ENCODE measurements around the gene PPM1L.

DNA sequence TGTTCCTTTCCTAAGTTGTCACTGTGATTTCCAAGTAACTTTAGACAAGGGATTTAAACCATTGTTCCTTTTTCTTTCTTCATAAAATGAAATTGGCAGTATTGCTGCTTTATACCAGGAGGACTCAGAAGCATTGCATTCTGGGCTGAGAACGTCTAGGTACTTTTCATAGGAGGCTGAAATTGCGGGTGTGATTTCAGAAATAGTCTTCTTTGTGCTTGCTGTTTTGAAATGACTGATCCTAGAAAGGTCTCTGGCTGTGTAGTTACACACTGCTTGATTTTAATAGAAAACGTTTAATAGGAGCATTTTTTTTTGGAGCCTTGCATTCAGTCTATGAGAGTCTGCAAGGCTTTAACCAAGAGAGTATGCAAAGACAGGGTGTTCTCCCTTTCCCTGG, 56.3 kb downstream of the PPM1L start:
- TF ChIP-seq CTCF (IDR thresholded peaks at IDR 0.05) (no peak), POLR2AphosphoS5 (IDR thresholded peaks at IDR 0.05) (no peak), POLR2A (IDR thresholded peaks at IDR 0.05; ENCODE audit: low read depth) (no peak), EP300 (IDR thresholded peaks at IDR 0.05) (no peak)
